GM19468 (cell line): ENCODE results near the gene TPSAB1.
"Not testable (repeated sequence)": the region's sequence is repeated elsewhere in the genome, so short reads cannot be mapped to it uniquely, and the experiment has no call there.

Experiments used
- ATAC-seq: cut with Tn5 transposase; IDR thresholded peaks from one replicate; pipeline ENCODE4 v1.9.1; 2021; ENCODE audit warnings: mild to moderate bottlenecking, moderate library complexity, moderate number of reproducible peaks; ENCODE audit not compliant: unreplicated experiment; ENCODE audit errors: extremely low read depth

The TPSAB1 gene

DNA sequence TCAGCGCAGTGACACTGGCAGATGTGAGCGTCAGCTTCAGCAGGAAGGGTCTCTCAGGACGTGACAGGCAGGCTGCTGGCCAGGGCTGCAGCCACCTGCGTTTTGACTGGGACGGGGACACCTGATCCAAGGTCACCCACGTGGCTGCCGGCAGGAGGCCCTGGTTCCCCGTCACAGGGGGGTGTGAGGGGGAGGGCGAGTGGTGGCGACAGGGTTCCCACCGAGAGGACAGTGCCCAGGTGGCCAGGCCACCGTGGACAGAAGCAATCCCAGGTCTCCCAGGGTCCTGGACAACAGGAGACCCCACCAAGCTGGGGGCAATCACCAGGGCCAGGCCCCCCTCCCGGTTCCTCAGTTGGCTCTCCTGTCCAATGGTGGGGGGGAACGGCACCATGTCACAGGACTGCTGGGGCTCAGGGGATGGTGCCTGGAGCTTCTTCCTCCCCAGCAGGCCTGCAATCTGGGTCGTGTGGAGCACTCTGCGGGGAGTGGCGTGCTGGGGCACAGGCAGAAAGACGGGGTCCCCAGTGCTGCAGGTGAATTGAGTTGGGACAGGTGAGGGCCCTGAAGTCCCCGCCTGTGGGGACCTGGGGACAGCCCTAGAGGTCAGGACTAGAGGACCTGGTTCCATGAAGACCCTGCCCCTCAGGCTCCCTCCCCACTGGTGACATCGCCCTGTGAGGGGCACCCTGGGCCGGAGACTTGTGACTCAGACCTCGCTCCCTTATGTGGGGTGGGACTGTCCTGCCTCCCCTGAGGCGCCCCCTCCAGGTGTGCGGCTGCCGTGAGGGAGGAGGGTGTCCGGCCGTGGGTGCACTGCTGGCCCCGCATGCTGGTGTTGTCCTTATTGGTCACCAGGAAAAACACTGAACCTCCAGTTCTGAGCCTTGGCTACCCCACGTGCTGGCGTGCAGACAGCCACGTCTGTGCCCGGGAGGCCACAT is 3.7 kb downstream of the TPSAB1 start:
- not testable (repeated sequence) for ATAC-seq

DNA sequence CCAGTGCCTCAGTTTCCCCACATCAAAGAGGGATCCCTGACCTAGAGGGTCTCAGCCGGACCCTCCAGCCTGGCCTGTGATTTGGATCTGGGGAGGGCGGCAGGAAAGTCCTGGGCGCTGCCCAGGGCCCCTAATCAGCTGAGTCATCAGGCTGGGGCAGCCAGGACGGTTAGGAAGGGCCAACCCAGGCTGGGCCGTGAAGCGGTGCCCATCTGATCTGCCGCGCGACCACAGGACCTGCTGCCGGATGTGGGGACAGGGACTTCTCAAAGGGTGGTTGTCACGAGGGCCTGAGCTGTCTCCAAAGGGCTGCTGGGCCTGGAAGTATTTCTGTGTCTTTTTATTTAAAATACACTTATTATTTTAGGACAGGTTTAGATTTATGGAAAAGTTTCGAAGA is 4.4 kb downstream of the TPSAB1 start:
- ATAC-seq, result no peak

DNA sequence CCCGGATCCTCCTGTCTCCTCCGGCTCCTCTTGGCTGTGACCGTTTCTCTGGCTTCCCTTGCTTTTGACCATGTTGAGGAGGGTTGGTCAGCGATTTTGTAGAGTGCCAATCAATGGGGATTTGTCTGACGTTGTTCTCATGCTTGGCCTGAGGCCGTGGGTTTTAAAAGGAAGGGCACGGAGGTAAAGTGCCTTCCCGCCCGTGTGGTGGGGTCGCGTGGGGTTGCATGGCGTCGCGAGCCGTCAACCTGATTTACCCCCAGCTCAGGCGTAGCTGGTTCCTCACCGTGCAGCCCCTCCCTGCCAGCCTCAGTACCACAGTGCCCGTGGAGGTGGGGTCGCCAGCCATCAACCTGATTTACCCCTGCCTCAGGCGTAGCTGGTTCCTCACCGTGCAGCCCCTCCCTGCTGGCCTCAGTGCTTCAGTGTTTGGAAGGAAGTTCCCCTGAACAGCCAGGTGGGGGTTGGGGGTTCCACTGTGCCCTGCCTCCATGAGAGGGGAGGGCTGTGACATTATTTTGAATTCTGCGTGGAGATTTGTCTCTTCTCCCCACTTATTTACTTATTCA is 5.0 kb downstream of the TPSAB1 start:
- no peak for ATAC-seq

DNA sequence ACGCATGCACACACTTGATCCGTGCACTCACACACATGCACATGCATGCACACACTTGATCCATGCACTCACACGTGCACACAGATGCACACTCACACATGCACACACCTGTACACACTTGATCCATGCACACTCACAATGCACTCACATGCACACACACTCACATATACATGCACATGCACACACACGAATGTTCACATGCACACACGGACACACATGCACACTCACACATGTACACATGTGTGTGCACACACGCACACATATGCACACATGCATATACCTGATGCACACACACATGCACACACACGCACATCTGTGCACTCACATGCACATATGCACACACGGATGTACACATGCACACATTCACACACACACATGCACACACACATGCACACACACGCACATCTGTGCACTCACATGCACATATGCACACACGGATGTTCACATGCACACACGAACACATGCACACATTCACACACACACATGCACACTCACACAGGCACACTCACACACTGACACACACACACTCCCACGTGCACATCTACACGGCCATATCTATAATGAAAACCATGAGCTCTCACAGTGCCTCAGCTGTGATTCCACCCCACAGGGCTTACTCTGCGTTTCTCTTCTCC is 7.5 kb downstream of the TPSAB1 start:
- not testable (repeated sequence) for ATAC-seq

DNA sequence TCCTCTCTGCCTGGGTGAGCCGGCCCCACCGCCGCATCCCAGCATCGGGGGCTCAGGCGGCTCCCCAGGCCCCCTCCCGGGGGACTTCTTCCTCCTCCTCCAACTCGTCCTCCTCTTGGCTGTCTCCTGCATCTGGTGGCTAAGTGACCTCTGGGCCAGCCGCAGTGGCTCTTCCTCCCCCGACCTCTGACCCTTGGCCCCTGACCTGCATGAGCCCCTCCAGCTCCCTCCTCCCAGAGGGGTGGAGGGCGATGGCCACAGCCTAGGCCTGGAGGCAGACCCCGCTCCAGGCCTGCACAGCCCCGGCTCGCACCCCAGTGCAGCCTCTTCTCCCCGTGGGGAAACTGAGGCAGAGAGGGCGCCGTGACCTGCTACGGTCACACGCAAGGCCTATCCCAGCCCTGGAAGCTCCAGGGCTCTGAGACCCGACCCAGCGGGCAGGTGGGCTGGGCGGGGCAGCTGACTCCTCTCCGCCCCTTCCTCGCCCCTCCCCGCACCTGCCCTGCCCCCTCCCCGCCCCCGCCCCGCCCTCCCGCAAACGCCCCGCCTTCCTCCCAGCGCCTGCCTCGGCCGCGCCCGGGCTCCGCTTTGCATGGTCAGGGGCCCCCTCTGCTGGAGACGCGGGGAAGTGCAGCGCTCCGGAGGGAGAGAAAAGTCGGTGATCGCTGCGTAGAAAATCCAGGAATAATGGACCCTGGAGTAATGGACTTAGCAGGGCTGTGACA is 8.7 kb downstream of the TPSAB1 start:
- ATAC-seq, result not testable (repeated sequence)

DNA sequence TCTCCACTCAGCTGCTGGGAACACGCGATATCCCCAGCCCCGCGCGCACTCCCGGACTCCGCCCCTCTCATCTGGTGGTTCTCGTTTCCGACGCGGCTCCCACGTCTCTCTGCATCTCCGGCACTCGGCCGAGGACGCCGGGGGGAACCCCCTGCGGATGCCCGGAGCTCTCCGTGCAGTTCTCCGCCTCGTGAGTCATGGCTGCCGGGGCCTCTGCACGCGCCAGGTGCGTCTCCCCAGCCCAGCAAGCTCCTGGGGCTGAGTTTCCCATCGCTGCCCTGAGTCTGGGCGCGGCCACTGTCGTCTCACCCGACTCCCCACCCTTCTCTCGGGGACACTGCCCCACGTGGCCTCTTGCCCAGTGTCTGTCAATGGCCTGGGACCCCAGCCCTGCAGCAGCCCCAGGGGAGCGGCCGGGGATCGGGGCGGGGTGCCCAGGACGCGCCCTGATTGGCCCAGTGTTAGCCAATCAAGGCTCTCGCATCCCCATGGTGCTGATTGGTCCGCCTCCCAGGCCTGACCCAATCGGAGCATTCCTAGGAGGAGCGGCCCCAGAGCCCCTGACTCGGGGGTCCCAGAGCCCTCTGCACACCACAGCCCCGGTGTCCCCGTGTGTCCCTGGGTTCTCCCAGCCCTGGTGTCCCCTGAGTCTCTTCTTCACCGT is 13.3 kb downstream of the TPSAB1 start:
- not testable (repeated sequence) for ATAC-seq

DNA sequence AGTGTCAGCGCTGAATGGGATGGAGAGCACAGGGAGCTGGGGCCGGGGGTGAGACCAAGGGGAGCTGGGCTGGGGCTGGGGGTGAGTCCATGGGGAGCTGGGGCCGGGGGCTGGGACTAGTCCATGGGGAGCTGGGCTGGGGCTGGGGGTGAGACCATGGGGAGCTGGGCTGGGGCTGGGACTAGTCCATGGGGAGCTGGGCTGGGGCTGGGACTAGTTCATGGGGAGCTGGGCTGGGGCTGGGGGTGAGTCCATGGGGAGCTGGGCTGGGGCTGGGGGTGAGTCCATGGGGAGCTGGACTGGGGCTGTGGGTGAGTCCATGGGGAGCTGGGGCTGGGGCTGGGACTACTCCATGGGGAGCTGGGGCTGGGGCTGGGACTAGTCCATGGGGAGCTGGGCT is 14.3 kb downstream of the TPSAB1 start:
- ATAC-seq, result not testable (repeated sequence)

DNA sequence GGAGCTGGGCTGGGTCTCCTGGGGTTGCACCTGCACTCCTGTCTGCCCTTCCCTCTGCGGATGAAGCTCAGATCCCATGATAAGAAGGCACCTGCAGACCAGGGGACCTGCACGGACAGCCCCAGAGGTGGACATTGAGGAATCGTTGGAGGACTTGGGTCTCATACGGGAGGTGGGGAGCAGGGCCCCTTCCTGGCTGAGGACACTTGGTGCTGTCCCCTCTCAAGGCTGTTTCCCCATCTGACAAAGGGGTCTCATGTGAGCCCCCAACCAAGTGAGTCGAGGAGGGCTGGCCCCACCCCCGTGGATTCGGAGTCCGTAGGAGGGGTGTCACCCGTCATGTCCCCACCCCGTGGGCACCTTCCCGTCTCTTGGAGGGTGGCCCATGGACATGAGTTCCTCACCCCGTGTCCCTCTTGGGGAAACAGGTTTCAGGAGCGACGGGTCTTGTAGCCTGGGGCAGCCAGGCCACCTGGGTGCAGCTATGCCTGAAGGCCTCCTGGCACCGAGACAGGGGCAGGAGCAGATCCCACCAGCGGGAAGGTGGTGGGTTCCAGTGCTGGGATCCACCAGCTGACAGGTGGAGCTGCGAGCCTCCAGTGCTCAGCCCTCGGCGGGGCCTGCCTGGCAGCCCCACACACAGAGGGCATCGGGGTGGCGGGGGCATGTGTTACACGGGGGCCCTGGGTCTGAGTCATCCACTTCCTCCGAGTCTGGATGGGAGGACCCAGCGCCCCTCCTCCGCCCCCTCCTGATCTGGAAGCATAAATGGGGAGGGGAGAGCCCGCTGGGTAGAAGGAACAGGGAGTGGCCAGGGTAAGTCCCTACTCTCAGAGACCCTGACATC is 15.0 kb downstream of the TPSAB1 start, which contains the start of gene TPSD1:
TSS of gene TPSD1 (plus strand) at position 794 of the 847 bp plus-strand sequence. CDS start 212 bp downstream, outside the sequence.
- not testable (repeated sequence) for ATAC-seq

DNA sequence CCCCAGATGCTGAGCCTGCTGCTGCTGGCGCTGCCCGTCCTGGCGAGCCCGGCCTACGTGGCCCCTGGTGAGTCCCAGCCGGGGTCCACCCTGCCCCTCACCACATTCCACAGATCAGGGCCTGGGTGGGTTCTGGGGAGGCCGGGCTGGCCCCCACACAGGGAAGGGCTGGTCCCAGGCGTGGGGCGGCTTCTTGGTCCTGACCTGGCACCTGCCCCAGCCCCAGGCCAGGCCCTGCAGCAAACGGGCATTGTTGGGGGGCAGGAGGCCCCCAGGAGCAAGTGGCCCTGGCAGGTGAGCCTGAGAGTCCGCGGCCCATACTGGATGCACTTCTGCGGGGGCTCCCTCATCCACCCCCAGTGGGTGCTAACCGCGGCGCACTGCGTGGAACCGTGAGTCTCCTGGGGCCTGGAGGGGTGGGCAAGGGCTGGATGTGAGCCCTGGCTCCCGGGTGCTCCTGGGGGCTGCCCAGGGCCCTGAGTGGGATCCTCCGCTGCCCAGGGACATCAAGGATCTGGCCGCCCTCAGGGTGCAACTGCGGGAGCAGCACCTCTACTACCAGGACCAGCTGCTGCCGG is 15.9 kb downstream of the TPSAB1 start:
- not testable (repeated sequence) for ATAC-seq

DNA sequence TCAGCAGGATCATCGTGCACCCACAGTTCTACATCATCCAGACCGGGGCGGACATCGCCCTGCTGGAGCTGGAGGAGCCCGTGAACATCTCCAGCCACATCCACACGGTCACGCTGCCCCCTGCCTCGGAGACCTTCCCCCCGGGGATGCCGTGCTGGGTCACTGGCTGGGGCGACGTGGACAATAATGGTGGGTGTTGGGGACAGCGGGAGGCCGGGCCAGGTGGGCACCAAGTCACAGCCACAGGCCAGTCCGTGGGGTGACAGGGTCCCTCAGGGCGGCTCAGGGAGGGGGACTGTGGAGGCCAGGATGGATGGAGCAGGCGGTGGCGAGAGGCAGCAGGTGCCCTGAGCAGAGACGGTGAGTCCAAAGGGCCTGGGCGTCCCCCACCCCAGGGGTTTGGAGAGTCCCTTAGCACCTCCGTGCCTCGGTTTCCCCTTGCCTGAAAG is 16.4 kb downstream of the TPSAB1 start:
- ATAC-seq, result no peak

DNA sequence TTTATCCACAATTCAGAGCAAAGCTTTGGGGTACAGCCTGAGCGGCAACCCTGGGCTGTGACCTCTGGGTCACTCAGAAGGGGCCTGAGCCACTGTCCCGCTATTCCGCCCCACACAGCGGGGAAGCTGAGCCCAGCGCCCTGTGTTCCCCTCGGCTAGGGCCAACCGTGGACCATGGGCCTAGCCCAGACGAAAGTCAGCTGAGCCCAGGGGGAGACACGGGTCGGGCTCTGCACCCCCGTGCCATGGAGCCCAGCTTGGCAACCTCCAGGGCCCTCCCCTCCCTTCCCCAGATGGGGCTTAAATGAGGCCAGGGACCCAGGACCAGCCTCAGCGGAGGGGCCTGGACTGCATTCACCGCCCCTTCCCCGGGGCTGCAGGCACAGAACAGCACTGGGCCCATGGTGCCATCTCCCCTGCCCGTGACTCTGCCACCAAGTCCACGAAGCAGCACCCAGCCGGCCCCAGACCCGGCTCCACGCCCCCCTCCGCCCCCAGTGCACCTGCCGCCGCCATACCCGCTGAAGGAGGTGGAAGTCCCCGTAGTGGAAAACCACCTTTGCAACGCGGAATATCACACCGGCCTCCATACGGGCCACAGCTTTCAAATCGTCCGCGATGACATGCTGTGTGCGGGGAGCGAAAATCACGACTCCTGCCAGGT is 17.2 kb downstream of the TPSAB1 start:
- ATAC-seq, result no peak

DNA sequence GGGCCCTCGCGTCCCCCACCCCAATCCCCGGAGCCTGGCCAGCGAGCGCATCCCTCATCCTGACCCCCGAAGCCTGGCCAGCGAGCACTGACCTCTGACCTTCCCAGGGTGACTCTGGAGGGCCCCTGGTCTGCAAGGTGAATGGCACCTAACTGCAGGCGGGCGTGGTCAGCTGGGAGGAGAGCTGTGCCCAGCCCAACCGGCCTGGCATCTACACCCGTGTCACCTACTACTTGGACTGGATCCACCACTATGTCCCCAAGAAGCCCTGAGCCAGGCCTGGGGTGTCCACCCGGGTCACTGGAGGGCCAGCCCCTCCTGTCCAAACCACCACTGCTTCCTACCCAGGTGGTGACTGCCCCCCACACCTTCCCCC is 17.7 kb downstream of the TPSAB1 start:
- no peak for ATAC-seq

DNA sequence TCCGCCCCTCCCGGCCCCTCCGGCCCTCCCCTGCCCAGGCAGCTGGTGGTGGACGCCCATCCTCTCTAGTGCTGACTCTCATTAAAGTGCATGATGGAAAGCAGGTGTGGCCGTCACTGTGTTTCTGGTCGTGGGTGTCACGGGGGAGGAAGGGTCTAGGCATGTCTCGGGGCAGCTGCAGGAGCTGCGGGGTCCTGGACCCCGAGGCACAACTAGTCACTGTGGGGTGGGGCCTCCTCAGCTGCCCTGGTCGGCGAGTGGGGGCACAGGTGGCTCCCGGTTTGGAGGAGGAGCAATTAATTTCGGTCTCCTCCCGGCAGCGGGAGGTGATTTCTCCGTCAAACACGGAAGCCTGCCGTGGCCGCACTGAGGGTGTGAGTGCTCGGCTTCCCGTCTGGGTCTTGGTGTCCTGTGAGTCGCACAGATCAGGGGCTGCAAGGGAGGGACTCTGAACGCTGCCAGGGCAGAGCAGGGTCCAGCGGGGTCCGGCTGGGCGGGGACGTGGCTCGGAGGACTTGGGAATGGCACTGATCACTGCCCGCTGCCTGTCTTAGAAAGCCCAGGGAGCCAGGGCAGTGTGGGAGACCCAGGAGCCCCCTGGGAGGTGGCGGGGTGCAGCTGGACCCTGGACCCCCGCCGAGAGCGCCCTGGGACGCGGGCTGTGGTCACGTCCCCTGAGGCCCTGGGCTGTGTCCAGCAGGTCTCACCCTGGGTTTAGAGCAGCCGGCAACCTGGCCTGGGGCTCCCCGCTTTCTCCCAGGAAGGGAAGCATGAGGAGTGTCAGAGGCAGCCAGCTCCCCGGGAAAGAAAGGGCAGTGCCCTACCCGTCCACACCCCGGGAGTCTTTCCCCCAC is 18.6 kb downstream of the TPSAB1 start:
- no peak for ATAC-seq

DNA sequence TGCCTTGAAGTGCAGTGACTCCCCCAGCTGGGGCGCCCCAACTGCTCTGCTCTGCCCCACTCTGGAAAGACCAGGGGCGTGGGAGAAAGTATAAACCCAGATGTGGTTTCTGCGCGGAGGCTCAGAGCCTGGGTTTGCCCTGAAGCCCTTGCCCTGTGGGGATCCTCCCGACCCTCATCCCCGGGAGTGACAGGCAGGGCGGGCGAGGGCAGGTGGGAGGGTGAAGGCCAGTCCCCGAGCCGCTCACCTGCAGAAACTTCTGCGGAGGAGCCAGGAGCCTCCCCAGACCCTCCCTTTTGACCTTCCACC is 19.2 kb downstream of the TPSAB1 start:
- ATAC-seq, result no peak

DNA sequence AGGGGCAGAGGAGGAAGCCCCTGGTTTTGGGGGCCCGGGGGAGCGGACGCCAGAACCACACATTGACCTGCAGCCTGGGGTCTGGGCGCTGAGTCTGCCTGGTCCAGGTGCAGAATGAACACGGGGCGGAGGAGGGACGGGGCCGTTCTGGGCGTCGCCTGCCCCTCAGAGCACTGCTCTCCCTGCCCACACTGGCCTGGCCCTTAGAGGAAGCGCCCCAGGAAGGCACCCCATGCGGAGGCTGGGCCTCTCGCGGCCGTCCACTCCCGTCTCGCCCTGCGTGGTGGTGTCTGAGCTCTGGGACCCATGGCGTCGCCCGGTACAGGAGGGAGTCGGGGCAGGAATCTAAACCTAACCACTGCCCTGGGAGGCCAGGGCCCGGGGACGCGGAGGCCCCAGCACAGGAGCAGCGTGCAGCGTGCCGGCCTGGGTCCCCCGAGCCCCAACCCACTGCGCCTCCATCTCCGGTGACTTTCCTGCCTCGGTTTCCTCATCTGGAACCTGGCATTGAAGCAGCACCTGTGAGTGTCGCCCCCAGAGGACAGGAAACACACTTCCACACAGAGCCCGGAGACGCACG is 19.7 kb downstream of the TPSAB1 start:
- no peak for ATAC-seq

DNA sequence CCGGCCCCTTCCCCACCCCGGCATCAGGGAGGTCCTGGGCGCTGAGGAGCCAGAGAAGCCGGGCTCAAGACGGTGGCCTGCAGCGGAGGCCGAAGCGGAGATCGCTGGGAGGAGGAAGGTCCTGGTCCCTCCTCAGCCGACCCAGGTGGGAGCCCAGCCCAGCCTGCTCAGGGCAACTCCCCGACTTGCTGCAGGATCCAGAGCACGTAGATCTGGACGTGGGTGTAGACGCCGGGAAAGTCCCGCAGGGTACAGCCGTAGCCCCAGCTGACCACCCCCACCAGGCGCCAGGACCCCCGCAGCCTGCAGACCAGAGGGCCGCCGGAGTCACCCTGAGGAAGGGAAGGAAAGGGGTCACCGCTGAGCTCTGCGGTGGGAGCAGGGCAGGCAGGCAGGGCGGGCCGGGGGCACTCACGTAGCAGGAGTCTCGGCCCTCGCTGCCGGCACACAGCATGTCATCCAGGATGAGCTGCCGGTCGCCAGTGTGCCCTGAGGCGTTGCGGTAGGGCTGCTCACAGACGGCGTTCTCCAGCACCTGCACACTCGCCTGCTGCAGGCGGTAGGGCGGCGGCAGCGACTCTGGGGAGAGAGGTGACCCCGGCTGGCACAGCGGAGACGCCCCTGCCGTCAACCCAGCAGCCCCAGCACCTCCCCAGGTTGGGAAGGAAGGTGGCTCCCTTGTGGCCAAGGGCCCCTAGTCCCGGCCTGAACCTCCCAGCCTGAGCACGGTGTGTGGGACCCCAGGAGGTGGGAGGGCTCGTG is 20.8 kb downstream of the TPSAB1 start:
- ATAC-seq, result no peak
